NOMO-1 treated with DMSO at 0.1 percent for 48 hours (cell line): ENCODE results near the gene MAP10.
"Not testable (repeated sequence)": the region's sequence is repeated elsewhere in the genome, so short reads cannot be mapped to it uniquely, and the experiment has no call there.

Experiments
- DNase-seq: peaks from one replicate; lab custom pipeline; 2025; ENCODE audit not compliant: unreplicated experiment; lab: John Stamatoyannopoulos, UW

The MAP10 gene, protein sequence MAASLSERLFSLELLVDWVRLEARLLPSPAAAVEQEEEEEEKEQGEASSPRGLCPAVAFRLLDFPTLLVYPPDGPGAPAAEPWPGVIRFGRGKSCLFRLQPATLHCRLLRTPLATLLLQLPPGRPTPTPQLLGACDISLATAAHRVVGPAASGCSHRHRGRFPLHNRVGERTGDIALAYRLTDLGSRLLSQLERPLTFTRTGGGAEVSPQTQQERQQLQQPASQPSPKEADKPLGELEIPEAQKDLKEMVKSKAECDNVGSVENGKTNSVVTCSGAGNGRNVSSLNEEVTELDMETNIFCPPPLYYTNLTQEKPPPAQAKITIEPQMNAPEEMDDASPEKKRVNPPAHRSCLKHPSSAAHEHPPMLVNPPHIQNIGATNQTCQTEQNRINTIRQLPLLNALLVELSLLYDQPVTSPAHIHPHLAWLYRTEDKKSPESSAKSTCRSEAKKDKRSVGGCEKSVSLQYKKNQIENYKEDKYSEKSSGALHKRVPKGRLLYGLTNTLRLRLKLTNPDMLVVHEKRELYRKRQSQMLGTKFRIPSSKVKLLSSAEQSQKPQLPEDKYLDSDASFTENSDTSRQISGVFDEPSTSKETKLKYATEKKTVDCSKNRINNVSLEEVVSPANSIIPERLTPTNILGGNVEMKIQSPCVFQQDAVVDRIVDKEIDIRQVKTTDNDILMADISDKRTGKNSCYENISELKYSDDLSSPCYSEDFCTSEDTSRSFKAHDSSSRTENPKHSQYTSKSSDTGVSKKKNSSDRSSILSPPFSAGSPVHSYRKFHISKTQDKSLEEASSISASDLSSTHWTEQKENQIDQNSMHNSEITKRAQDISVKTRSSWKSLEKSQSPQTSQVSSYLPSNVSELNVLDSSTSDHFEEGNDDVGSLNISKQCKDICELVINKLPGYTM

DNA sequence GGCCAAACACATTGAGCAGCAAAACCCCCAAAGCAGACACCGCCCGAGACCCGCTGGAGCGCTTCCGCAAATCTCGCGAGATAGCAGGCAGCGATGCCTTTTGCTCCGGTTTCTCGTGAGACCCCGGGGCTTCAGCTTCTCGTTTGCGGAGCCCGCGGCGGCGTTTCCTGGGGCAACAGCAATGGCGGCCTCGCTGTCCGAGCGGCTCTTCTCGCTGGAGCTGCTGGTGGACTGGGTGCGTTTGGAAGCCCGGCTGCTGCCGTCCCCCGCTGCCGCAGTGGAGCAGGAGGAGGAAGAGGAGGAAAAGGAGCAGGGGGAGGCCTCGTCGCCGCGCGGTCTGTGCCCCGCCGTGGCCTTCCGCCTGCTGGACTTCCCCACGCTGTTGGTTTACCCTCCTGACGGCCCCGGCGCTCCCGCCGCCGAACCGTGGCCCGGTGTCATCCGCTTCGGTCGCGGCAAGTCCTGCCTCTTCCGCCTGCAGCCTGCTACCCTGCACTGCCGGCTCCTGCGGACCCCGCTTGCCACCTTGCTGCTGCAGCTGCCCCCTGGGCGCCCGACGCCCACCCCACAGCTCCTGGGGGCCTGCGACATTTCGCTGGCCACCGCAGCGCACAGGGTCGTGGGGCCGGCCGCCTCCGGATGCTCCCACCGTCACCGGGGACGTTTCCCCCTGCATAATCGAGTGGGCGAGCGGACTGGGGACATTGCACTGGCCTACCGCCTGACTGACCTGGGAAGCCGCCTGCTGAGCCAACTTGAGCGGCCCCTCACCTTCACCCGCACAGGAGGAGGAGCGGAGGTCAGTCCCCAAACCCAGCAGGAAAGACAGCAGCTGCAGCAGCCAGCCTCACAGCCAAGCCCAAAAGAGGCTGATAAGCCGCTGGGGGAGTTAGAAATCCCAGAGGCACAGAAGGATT is at the start of gene MAP10:
MAP10 (plus strand) TSS at position 148 of the 917 bp plus-strand sequence; CDS start at position 182, 34 bp downstream.
- DNase-seq: peak; percentile 43

DNA sequence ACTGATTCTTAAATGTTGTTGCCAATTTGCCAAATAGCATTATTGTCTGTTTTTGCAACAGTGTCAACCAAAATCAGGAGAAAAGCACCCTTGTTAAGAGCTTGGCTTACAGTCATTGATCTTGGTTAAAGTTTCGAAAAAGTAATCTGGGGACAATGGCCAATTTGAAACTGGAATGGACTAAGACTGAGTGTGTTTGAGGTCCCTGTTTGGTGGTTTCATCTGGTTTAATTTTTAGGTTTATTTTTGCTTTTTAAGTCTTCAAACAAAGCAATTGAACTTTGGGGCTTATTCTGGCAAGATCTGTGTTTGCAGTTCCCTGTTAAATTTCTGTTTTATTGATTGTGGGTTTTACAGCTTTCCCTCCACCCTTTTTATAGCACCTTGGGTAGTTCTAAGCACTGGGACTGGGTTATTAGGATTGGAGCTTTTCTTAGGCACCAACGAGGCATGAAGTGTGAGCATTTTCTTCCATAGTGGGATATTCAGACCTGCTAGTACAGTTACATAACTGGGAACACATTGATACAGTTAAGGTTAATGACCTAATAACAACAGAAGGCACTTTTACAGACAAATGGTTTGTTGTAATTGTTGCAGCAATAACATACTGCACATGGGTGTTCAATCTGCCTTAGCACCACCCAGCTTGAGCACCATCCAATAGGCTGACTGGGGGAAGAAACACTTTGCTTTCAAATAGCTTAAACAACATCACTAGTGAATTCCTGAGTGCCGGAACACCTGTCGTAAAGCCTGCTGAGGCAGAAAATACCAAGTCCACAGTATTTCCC is 40.6 kb upstream of the MAP10 start:
- no peak for DNase-seq

DNA sequence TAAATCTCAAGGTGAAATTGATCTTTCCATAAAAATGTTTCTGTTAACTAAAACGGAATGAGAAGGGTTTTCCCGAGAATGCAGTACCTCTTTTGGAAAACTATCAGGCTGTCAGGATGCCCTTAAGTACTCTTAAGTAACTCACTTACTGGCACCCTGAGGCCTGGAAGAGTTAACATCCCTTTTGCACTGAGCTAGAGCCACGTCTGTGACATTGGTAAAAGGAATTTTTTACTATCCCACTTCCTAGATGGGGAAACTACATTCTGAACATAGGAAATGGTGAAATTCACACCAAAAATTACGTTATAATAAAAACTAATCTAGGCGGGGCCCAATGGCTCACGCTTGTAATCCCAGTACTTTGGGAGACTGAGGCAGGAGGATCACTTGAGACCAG is 39.7 kb upstream of the MAP10 start:
- DNase-seq: no peak

DNA sequence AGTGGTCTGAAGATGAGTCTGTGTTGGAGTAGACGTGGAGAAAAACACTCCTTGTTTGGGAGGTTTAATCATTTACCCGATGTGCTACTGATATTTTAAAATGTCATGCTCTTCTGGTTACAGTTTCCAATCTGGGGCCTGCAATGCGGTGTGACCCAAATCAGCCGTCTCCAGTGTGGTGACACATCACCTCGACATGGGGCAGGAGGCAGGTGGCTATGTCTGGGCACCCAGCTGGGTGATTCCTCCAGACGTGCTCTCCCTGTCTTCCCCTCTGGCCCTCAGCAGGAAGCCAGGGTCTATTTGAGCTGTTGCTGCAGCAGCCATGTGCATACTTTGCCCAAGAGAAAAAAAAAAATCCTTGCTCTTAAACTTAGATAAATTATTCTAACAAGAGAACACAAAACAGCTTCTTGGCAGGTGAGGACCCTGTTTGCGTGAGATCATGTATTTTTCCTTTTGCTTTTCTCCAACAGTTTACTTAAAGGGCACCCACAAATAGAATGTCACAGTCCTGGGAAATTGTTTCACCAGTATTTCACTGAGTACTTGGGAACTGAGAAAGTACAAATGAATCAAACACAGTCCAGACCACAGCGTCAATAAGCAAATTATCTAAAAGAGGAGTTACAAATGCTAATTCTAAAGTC is 38.9 kb upstream of the MAP10 start:
- no peak for DNase-seq

DNA sequence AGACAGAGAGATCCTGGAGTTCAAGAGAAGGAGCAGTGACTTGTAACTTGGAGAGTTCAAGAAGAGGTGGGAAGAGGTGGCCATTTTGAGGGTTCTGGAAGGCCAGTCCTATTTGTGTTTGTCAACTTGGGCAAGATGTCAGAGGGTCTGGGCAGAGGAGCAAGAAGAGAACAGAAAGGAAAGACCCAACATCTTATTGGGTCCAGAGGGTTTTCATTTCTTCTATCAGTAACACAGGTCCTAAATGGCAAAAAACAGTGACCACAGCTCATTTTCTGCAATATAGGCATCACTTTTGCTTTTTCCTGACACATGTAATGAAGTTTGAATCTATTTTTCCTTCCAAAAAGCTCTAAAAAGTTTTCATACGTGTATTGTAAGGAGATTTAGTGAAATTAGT is 38.3 kb upstream of the MAP10 start:
- no peak for DNase-seq

DNA sequence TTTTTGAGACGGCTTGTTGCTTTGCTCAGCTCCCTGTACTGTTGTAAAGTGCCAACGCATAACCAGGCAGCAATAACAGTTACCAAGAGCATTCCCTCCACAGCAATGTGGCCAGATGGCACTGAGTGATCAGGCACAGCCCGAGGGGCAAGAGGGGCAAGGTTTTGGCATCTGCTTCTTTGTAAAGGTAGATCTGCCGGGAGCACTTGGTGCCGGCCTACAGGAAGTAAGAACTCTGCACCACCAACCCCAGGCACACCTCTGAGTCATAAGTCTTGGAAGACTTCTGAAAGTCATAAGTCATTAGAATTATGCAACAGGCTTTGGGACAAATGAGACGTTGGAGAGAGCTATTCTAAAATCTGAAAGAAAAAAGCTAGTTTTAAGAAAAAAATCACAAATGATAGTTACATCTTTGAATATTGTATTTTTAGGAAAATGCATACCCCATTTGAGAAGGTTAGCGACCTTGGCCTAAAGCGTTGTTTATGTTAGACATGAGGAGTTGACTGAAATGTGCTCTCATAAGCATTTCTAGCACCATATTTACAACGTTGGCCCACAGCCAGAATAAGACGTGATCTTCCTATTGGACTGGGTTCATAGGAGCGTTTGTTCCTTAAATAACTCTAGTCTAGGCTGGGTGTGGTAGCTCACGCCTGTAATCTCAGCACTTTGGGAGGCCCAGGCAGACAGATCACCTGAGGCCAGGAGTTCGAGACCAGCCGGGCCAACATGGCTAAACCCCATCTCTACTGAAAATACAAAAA is 37.7 kb upstream of the MAP10 start:
- DNase-seq: peak; percentile 95

DNA sequence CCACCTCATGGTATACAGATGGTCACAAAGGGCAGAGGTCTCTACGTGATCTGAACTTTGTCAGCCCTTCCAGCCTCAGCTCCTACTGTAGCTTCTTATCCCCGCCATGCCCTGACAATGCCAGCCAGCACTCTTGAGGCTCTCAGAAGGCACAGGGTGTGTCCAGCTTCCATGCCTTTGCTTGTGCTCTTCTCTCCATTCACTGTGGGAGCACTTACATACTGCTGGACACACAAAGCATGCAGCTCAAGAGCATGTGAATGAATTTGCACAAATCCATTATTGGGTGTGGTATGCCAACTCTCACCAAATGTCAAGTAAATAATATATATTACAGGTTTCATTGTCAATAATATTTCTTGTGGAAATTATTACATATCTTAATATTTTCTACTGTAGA is 36.4 kb upstream of the MAP10 start:
- DNase-seq: no peak

DNA sequence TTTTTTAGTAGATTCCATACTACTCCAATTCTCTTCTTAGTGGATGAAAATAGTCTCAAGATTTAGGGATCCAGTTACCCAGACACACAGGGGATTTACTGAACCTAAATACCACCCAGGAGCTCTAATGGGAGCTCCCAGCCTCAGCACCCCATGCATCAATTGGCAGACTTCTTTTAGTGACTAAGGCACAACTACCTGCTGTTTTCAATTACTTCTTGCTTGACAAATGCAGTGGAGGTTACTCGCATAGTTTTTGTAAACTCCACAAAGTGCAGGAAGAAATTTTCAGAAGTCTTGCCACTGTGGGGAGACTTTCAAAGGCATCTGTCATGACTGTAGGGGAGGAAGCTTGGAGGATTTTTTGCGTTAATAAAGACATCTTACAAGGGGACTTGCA is 35.5 kb upstream of the MAP10 start:
- no peak for DNase-seq

DNA sequence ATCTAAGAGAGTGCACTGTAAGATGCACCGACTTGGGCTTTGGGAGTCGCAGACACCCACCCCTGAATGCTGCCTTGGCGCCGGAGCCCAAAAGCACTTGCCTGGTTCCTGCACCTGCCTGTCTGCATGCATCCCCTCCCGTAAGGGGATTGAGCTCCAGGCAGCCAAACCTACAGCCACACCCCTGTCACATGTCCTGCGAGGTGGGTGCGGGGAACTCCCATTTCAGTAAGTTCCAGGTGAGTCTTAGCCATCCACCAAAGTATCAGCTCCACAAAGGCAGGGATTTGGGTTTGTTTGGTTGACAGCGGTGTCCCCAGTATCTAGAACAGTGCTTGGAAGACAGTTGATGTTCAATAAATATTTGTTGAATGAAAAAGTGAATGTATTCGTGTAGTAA is 31.5 kb upstream of the MAP10 start:
- DNase-seq: no peak

DNA sequence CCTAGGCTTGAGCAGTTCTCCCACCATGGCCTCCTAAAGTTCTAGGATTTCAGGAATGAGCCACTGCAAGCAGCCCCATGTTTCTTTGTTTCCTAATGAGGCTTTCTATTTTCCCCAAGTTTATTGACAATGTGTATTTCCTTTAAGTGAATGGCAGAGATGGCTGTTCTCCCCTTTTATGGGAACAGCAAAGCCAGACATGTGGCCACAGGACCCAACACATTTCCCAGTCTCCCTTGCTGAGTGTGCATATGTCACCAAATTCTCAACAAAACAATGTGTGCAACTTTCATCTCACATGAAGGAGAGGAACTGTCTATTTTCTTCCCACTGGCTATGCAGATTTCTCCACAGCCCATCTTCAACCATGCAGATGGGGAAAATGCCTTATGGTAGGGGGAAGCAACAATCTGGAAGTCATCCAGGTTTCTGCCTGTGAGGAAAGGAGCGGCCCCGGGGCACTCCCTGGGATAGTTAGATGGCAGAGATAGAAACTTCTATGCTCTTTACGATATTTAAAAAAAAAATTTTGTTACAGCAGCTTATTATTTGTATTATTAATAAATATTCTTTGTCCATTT is 28.6 kb upstream of the MAP10 start:
- no peak for DNase-seq

DNA sequence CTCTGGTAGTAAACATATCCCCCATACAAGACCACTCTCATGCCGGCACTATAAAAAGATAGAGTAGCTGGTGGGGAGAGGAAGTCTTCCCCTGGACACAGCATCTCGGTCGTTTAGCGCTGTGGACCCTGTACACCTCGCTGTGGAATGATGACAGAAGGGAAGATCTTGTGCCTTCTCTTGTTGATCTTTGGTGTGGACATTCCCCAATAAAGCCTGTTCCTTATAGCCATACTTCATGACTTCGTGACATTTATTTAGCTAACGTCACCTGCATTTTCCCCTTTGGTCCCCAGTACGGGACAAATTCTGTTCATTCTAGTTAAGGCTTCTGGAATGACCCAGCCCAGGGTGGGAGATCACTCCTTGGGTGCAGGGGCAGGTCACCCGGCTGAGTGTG is 24.9 kb upstream of the MAP10 start:
- DNase-seq: no peak

DNA sequence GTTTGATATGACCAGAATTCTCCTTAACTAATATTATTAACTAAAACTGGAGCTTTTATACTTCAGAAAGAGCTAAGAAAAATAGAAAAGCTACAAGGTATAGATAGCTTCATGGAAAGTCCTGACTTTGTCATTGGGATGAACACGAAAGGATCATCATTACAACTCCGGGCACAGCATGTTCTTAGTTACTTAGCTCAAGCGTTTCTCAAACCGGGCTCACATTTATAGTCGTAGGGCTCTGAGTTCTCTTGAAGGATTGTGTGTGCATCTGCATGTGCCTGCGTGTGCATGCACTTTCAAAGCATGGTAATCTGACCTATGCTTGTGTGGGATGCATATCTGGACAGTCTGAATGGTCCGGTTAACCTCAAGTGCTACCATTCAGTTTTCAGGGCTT is 20.4 kb upstream of the MAP10 start:
- no peak for DNase-seq

DNA sequence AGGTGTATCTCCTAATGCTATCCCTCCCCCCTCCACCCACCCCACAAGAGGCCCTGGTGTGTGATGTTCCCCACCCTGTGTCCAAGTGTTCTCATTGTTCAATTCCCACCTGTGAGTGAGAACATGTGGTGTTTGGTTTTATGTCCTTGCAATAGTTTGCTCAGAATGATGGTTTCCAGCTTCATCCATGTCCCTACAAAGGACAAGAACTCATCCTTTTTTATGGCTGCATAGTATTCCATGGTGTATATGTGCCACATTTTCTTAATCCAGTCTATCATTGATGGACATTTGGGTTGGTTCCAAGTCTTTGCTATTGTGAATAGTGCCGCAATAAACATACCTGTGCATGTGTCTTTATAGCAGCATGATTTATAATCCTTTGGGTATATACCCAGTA is 19.6 kb upstream of the MAP10 start:
- not testable (repeated sequence) for DNase-seq

DNA sequence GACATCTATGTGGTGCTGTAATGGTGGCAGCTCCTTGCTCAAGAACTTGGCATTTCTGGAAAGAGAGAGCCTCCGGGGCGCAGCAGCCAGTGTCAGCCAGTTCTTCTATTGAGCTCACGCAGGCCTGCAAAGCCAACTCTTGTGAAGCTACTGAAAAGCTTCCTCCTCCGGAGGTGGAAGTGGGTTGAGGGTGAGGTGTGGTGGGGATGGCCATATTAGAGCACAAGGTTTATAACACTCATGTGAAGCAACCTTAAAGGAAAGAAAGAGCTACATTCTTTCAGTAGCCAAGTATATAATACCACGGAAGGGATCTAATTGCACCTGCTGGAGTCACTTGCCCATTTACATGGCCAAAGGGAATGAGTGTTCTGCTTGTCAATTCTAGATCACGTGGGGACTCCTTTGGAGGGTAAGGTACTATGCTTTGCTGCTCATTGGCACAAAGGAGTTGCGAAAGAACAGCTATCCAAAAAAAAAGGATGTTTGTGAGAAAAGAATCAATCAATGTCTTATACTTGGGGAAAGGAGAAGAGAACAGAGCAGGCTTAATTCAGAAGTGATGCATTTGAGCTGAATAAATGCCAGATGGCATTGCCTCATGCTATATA is 18.3 kb upstream of the MAP10 start:
- DNase-seq: peak; percentile 78

DNA sequence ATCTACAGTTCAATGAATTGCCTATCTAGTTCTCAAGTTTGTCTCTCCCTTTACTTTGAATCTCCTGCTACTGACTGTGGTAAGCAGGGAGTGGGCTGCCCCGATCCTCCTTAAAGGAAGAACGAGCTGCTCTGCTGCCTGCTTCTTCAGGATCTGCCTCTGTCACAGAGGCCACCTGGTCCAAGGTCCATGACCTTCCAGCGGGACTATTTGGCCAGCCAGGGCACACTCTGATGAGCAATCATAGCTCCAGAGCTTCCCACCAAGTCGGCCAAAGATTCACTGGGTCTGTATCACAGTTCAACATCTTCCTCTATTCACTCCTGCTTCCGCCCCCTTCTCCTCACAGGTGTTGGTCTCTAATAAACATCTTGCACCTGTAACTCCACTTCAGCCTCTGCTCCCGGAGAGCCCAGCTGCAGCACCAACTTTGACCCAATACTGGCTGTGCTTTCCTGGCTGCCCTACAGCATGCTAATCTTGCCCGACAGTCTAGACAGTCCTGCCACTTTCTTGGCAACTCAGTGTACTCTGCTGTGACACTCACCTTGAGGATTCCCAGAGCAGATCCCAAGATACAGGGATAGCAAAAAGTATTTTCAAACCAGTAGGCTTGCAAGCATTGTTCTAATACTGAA is 16.9 kb upstream of the MAP10 start:
- DNase-seq: no peak

DNA sequence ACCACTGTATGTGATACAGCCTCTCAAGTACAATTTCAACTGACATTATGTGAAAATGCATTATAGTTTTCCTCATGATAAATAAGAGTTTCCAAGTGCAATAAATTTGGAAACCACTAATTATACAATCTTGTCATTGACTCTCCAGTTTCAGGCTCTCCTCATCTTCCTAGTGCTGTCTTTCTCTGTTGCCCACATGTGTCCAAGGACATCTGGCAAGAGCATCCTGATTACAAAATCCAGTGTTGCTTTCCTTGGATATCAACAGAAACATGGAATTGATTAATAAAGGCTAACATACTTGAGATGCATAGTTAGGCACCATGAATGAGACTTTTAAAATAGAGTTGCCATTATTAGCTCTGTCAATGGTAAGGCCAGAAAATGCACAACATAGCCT is 15.6 kb upstream of the MAP10 start:
- no peak for DNase-seq

DNA sequence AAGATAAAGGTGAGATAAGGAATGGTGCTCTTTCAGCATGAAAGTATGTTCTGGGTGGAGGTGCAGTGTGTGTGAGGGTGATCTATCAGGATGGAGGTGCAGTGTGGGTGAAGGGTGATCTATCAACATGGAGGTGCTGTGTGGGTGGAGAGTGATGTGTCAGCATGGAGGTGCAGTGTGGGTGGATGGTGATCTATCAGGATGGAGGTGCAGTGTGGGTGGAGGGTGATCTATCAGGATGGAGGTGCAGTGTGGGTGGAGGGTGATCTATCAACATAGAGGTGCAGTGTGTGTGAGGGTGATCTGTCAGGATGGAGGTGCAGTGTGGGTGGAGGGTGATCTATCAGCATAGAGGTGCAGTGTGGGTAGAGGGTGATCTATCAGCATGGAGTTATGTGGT is 12.3 kb upstream of the MAP10 start:
- no peak for DNase-seq

DNA sequence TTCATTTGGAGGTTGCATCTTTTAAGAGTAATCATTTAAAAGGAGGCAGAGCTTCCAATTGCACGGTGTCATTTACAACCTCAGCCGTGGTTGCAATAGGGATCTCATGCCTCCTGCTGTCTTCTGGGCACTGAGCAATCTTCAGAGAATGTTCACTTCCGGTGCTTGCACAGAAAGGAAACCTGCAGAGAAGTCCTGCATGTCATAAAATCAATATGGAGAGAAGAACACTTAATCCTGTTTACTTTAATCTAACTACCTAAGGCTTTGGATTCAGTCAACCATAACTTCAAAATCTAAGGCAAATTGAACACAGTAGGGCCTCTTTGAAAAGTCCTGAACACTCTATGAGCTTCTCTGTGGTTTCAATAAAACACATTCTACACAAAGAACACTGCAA is 11.3 kb upstream of the MAP10 start:
- DNase-seq: peak; percentile 71
